GM12878 (cell line): ENCODE data around the gene IL18RAP. TPM values are rescaled to one million over a fixed set of nuclear protein-coding genes. Genes with fewer than 3 reads are reported as not detected.

ENCODE experiments used
- ATAC-seq: fragments of 200-7000 bp; cut with Tn5 transposase; 3 replicates; pipeline ENCODE4 v1.9.1; 2020; ENCODE audit warnings: mild to moderate bottlenecking, moderate library complexity
- BruUV-seq: library from RNA; stranded (reverse); fragments of 400-500 nt; replicated peaks from 2 replicates; lab custom pipeline; 2021; lab: Mats Ljungman, UMichigan
- CTCF ChIA-PET: fragments of 300-600 bp; sonication (Branson Sonifier 250); formaldehyde crosslinking; extraction: SDS; loops from one replicate; lab custom pipeline; 2021; ENCODE audit warnings: inconsistent platforms; lab: Yijun Ruan, JAX
- POLR2A ChIA-PET: fragments of 350-600 bp; formaldehyde crosslinking; extraction: SDS; loops from one replicate; lab custom pipeline; 2021; ENCODE audit warnings: inconsistent platforms; lab: Charles Lee
- RAD21 ChIA-PET: fragments of 300-600 bp; sonication (Branson Sonifier 250); formaldehyde crosslinking; loops from one replicate; lab custom pipeline; 2023; ENCODE audit warnings: antibody characterized with exemption; ENCODE audit not compliant: unreplicated experiment; lab: Charles Lee
- SMC1A ChIA-PET: fragments of 300-600 bp; sonication (Branson Sonifier 250); formaldehyde crosslinking; loops from one replicate; lab custom pipeline; 2023; ENCODE audit not compliant: unreplicated experiment, uncharacterized antibody; lab: Charles Lee
- DNase-seq: peaks from one replicate; pipeline ENCODE4 v3.0.0-alpha.2; 2011; ENCODE audit warnings: low read depth, low spot score
- FAIRE-seq: peaks from 3 replicates; lab custom pipeline; 2011; peaks lifted over from hg19 to GRCh38; lab: Jason Lieb, UNC
- H2AFZ ChIP-seq: 2 replicates; pipeline ENCODE4 v1.6.0; 2011; ENCODE audit warnings: low read depth, low read length, control low read depth; ENCODE audit not compliant: control insufficient read depth
- H3K27ac ChIP-seq: 2 replicates; pipeline ENCODE4 v1.5.1; 2011; ENCODE audit warnings: control low read depth; ENCODE audit not compliant: control insufficient read depth, insufficient read depth
- H3K27me3 ChIP-seq, 2 experiments: replicated peaks in 1 of 2; 2 replicates each; pipeline versions ENCODE4 v1.6.0 to v1.6.1; 2011; ENCODE audit warnings: low read length in 1 of 2; ENCODE audit not compliant: control insufficient read depth in 2 of 2, insufficient read depth in 2 of 2
- H3K36me3 ChIP-seq, 2 experiments: 2 replicates each; pipeline ENCODE4 v1.5.1; 2011; ENCODE audit warnings: low read length in 1 of 2; ENCODE audit not compliant: control insufficient read depth in 2 of 2, insufficient read depth in 2 of 2
- H3K4me1 ChIP-seq: 2 replicates; pipeline ENCODE4 v1.6.1; 2011; ENCODE audit warnings: mild to moderate bottlenecking, low read length, moderate library complexity, mixed read lengths; ENCODE audit not compliant: control insufficient read depth, insufficient read depth
- H3K4me2 ChIP-seq: 2 replicates; pipeline ENCODE4 v1.6.0; 2011; ENCODE audit warnings: control low read depth; ENCODE audit not compliant: control insufficient read depth, insufficient read depth
- H3K4me3 ChIP-seq: fragments of 200-600 bp; sonication (generic); 2 replicates; pipeline ENCODE4 v1.5.1; 2016
- H3K79me2 ChIP-seq: 2 replicates; pipeline ENCODE4 v1.6.0; 2011; ENCODE audit warnings: low read length; ENCODE audit not compliant: control insufficient read depth, insufficient read depth
- H3K9ac ChIP-seq: 2 replicates; pipeline ENCODE4 v1.8.0; 2011; ENCODE audit warnings: low read length, control low read depth, mixed read lengths; ENCODE audit not compliant: control insufficient read depth, insufficient read depth
- H3K9me3 ChIP-seq: replicated peaks from 3 replicates; pipeline ENCODE4 v1.5.1; 2011; ENCODE audit warnings: mild to moderate bottlenecking, low read length; ENCODE audit not compliant: control insufficient read depth, insufficient read depth
- H4K20me1 ChIP-seq: 2 replicates; pipeline ENCODE4 v1.6.0; 2011; ENCODE audit not compliant: control insufficient read depth, insufficient read depth
- ASH2L ChIP-seq: fragments of 300-600, 200-600 bp; sonication (generic); IDR thresholded peaks from 2 replicates; pipeline ENCODE4 v1.6.1; 2017; ENCODE audit warnings: low read depth, mild to moderate bottlenecking, borderline replicate concordance
- BHLHE40 ChIP-seq, 2 experiments: fragments of 450-650 bp in 1 of 2; IDR thresholded peaks; 2 replicates each; pipeline ENCODE4 v1.6.1; 2011 to 2017; ENCODE audit warnings: low read depth in 2 of 2, borderline replicate concordance in 1 of 2, improper control_type of control experiment in 1 of 2, low read length in 1 of 2, mild to moderate bottlenecking in 1 of 2
- NBN ChIP-seq: fragments of 450-650 bp; IDR thresholded peaks from 2 replicates; pipeline ENCODE4 v1.6.1; 2016
- NFXL1 ChIP-seq: fragments of 450-650 bp; IDR thresholded peaks from 2 replicates; pipeline ENCODE4 v1.6.1; 2017; ENCODE audit warnings: antibody characterized with exemption, mild to moderate bottlenecking, borderline replicate concordance
- PAX8 ChIP-seq: fragments of 450-650 bp; IDR thresholded peaks from 2 replicates; pipeline ENCODE4 v1.6.1; 2017; ENCODE audit warnings: mild to moderate bottlenecking, moderate library complexity
- SUZ12 ChIP-seq: fragments of 200-600 bp; sonication (generic); IDR thresholded peaks from one replicate; pipeline ENCODE4 v1.6.1; 2018; ENCODE audit warnings: antibody characterized with exemption, mild to moderate bottlenecking; ENCODE audit not compliant: unreplicated experiment
- WGBS: methylation state at CpG from one replicate; pipeline ENCODE4 v1.1.6; 2016; ENCODE audit warnings: low lambda C conversion rate; ENCODE audit not compliant: insufficient replicate concordance, insufficient coverage; ENCODE audit errors: missing lambda C conversion rate; 5-methylcytosine and 5-hydroxymethylcytosine counted together
- in situ Hi-C: fragments of 300-500 bp; cut with MboI; formaldehyde crosslinking; loops from 9 replicates; pipeline ENCODE4 v1.14.3; 2018; ENCODE audit warnings: mixed read lengths
- intact Hi-C: fragments of 100-400 bp; cut with micrococcal nuclease; formaldehyde crosslinking; loops from one replicate; pipeline ENCODE4 v1.14.2; 2022; ENCODE audit not compliant: unreplicated experiment
- polyA plus RNA-seq, 11 experiments: library from polyadenylated mRNA; depleted of rRNA in 4 of 11; unstranded in 6 of 11; stranded (reverse) in 5 of 11; fragments of >200 nt; fragmentation: Nextera tagmentation in 4 of 11; fragmentation: Illumina TruSeq in 1 of 11; extraction: Ambion mirVana in 4 of 11; extraction: Trizol in 1 of 11; gene quantifications; 1 replicate in 1 of 11; 2 replicates in 10 of 11; pipeline versions ENCODE4 v1.2.1 to v1.2.3, GENCODE V29; 2011 to 2016; ENCODE audit warnings: inconsistent platforms in 2 of 11, missing spikeins in 2 of 11, low read depth in 1 of 11
- total RNA-seq, 4 experiments: library from RNA; depleted of rRNA in 3 of 4; stranded (reverse); fragments of >200 nt in 3 of 4; fragmentation: Illumina TruSeq in 1 of 4; extraction: Trizol in 1 of 4; gene quantifications; 2 replicates each; pipeline versions ENCODE4 v1.2.1 to v1.2.3, GENCODE V29; 2013 to 2021
- TF ChIP-seq, protein P1 (sequence below): IDR thresholded peaks from 2 replicates; pipeline ENCODE4 v1.6.1; 2012; ENCODE audit warnings: improper control_type of control experiment, low read depth, low read length; ENCODE audit not compliant: insufficient replicate concordance
- TF ChIP-seq, protein P2 (sequence below): fragments of 450-650 bp; IDR thresholded peaks from 2 replicates; pipeline ENCODE4 v1.6.1; 2017; ENCODE audit warnings: mild to moderate bottlenecking, moderate library complexity
- TF ChIP-seq, protein P3 (sequence below): IDR thresholded peaks from 2 replicates; pipeline ENCODE4 v1.6.1; 2011; ENCODE audit warnings: mild to moderate bottlenecking, low read depth, low read length, moderate library complexity; ENCODE audit not compliant: insufficient replicate concordance

The IL18RAP gene
- total and polyA plus RNA-seq, 10 of the 15 experiments (the other 5 are each of a cell fraction or from before 2014, with no cell fraction given), result 0.37 to 1.6 (median 0.75) TPM; not detected in 1

- DNase-seq (no peak), ATAC-seq (no peak), FAIRE-seq (no peak)
- Histone ChIP-seq H3K36me3 (no peaks in the 10 kb centered on the region), H3K27ac (no peak overlapping the region), H3K4me1 (peaks cover 45% of the 10 kb centered on the region), H3K27me3 (no peaks in the 10 kb centered on the region), H3K9me3 (no peaks in the 10 kb centered on the region), H3K9ac (no peak overlapping the region), H3K4me2 (no peak overlapping the region), H3K79me2 (no peaks in the 10 kb centered on the region), H2AFZ (no peak overlapping the region), H4K20me1 (no peaks in the 10 kb centered on the region), H3K4me3 (no peak overlapping the region)
- CTCF ChIA-PET, result interaction anchor here (0.7 to 1.6 kb wide), 7 partner anchors 14 to 539 kb away, joined by 3 to 4 read pairs (median 3); no protein-coding TSS in a partner anchor
- SMC1A ChIA-PET, result interaction anchor here (0.6 to 1.7 kb wide), 4 partner anchors 9 to 64 kb away, joined by 3 read pairs; no protein-coding TSS in a partner anchor
- TF ChIP-seq NFXL1 (no peak), NBN (no peak), PAX8 (no peak), SUZ12 (no peak), BHLHE40 (IDR thresholded peaks at IDR 0.05; ENCODE audit: borderline replicate concordance in 1 of 2, low read depth in 2 of 2, low read length in 1 of 2) (no peak), ASH2L (no peak)
- TF ChIP-seq, protein P1, sequence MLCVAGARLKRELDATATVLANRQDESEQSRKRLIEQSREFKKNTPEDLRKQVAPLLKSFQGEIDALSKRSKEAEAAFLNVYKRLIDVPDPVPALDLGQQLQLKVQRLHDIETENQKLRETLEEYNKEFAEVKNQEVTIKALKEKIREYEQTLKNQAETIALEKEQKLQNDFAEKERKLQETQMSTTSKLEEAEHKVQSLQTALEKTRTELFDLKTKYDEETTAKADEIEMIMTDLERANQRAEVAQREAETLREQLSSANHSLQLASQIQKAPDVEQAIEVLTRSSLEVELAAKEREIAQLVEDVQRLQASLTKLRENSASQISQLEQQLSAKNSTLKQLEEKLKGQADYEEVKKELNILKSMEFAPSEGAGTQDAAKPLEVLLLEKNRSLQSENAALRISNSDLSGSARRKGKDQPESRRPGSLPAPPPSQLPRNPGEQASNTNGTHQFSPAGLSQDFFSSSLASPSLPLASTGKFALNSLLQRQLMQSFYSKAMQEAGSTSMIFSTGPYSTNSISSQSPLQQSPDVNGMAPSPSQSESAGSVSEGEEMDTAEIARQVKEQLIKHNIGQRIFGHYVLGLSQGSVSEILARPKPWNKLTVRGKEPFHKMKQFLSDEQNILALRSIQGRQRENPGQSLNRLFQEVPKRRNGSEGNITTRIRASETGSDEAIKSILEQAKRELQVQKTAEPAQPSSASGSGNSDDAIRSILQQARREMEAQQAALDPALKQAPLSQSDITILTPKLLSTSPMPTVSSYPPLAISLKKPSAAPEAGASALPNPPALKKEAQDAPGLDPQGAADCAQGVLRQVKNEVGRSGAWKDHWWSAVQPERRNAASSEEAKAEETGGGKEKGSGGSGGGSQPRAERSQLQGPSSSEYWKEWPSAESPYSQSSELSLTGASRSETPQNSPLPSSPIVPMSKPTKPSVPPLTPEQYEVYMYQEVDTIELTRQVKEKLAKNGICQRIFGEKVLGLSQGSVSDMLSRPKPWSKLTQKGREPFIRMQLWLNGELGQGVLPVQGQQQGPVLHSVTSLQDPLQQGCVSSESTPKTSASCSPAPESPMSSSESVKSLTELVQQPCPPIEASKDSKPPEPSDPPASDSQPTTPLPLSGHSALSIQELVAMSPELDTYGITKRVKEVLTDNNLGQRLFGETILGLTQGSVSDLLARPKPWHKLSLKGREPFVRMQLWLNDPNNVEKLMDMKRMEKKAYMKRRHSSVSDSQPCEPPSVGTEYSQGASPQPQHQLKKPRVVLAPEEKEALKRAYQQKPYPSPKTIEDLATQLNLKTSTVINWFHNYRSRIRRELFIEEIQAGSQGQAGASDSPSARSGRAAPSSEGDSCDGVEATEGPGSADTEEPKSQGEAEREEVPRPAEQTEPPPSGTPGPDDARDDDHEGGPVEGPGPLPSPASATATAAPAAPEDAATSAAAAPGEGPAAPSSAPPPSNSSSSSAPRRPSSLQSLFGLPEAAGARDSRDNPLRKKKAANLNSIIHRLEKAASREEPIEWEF, result no peak
- TF ChIP-seq, protein P2, sequence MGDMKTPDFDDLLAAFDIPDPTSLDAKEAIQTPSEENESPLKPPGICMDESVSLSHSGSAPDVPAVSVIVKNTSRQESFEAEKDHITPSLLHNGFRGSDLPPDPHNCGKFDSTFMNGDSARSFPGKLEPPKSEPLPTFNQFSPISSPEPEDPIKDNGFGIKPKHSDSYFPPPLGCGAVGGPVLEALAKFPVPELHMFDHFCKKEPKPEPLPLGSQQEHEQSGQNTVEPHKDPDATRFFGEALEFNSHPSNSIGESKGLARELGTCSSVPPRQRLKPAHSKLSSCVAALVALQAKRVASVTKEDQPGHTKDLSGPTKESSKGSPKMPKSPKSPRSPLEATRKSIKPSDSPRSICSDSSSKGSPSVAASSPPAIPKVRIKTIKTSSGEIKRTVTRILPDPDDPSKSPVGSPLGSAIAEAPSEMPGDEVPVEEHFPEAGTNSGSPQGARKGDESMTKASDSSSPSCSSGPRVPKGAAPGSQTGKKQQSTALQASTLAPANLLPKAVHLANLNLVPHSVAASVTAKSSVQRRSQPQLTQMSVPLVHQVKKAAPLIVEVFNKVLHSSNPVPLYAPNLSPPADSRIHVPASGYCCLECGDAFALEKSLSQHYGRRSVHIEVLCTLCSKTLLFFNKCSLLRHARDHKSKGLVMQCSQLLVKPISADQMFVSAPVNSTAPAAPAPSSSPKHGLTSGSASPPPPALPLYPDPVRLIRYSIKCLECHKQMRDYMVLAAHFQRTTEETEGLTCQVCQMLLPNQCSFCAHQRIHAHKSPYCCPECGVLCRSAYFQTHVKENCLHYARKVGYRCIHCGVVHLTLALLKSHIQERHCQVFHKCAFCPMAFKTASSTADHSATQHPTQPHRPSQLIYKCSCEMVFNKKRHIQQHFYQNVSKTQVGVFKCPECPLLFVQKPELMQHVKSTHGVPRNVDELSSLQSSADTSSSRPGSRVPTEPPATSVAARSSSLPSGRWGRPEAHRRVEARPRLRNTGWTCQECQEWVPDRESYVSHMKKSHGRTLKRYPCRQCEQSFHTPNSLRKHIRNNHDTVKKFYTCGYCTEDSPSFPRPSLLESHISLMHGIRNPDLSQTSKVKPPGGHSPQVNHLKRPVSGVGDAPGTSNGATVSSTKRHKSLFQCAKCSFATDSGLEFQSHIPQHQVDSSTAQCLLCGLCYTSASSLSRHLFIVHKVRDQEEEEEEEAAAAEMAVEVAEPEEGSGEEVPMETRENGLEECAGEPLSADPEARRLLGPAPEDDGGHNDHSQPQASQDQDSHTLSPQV, result no peak
- TF ChIP-seq, protein P3, sequence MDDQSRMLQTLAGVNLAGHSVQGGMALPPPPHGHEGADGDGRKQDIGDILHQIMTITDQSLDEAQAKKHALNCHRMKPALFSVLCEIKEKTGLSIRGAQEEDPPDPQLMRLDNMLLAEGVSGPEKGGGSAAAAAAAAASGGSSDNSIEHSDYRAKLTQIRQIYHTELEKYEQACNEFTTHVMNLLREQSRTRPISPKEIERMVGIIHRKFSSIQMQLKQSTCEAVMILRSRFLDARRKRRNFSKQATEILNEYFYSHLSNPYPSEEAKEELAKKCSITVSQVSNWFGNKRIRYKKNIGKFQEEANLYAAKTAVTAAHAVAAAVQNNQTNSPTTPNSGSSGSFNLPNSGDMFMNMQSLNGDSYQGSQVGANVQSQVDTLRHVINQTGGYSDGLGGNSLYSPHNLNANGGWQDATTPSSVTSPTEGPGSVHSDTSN, result no peak
- WGBS, result 23% methylated on average over 5 of the region's 5 CpGs
- in situ Hi-C loops, result loop anchor here (5.0 kb wide), 1 partner anchor 55 kb away; no protein-coding TSS in a partner anchor
- BruUV-seq, result no TSS peak
- intact Hi-C loops, result no loop called here
- RAD21 ChIA-PET, result interaction anchor here (0.7 kb wide), 1 partner anchor 169 kb away, joined by 3 read pairs; no protein-coding TSS in a partner anchor
- POLR2A ChIA-PET, result no interaction called here
Observed at GRCh38 chr2:102421890-102422759, 835 bp upstream of the IL18RAP start.
